Kidney (tissue), 14 donors: ENCODE measurements around the gene PDE4D. TPM values are rescaled to one million over a fixed set of nuclear protein-coding genes. Genes with fewer than 3 reads are reported as not detected.

ENCODE experiments used
- DNase-seq, 5 donors: peaks; one replicate each; pipeline ENCODE4 v3.0.0-alpha.2; 2013 to 2020
- FAIRE-seq: peaks from 2 replicates; lab custom pipeline; 2012; peaks lifted over from hg19 to GRCh38; lab: Jason Lieb, UNC
- H3K27ac ChIP-seq, 2 donors: one replicate each; pipeline ENCODE4 v1.7.0; 2013; ENCODE audit warnings: low read depth in 2 of 2, low read length in 2 of 2, inconsistent platforms in 1 of 2
- H3K27me3 ChIP-seq: one replicate; pipeline ENCODE4 v1.7.1; 2013; ENCODE audit warnings: low read length, inconsistent platforms; ENCODE audit not compliant: control insufficient read depth, insufficient read depth
- H3K36me3 ChIP-seq, 3 donors: one replicate each; pipeline versions ENCODE4 v1.7.0 to v1.7.1; 2013; ENCODE audit warnings: low read length in 3 of 3, control low read depth in 1 of 3, inconsistent platforms in 1 of 3; ENCODE audit not compliant: insufficient read depth in 3 of 3, control insufficient read depth in 2 of 3
- H3K4me1 ChIP-seq, 3 donors: one replicate each; pipeline versions ENCODE4 v1.7.0 to v1.7.1; 2013; ENCODE audit warnings: low read length in 3 of 3, inconsistent platforms in 1 of 3, low read depth in 1 of 3; ENCODE audit not compliant: control insufficient read depth in 2 of 3, insufficient read depth in 2 of 3
- H3K4me3 ChIP-seq, 3 donors: one replicate each; pipeline versions ENCODE4 v1.7.0 to v1.8.1; 2013; ENCODE audit warnings: low read length in 3 of 3, control low read depth in 1 of 3, inconsistent platforms in 1 of 3
- H3K9ac ChIP-seq, 3 donors: one replicate each; pipeline versions ENCODE4 v1.7.0 to v1.7.1; 2013; ENCODE audit warnings: low read length in 3 of 3, control low read depth in 1 of 3, inconsistent platforms in 1 of 3
- H3K9me3 ChIP-seq, 3 donors: one replicate each; pipeline versions ENCODE4 v1.7.0 to v1.7.1; 2013; ENCODE audit warnings: low read length in 3 of 3, control low read depth in 1 of 3, inconsistent platforms in 1 of 3; ENCODE audit not compliant: control insufficient read depth in 2 of 3, insufficient read depth in 1 of 3
- intact Hi-C: fragments of 100-400 bp; cut with DNase I; formaldehyde crosslinking; loops from one replicate; pipeline ENCODE4 v1.11.1; 2022
- polyA plus RNA-seq: library from polyadenylated mRNA; stranded (reverse); fragments of 350-450 nt; fragmentation: Illumina TruSeq; extraction: RNeasy Lipid Tissue Mini Kit (QIAGEN cat#74804); gene quantifications from one replicate; pipeline ENCODE4 v1.2.3, GENCODE V29; 2014; ENCODE audit warnings: low read depth, low replicate concordance; ENCODE audit not compliant: insufficient read depth
- total RNA-seq: library from RNA; stranded (reverse); fragmentation: NEBNext Ultra II Directional; extraction: Animal tissue kit (Norgen Biotek cat#: 25700); gene quantifications from one replicate; pipeline ENCODE4 v1.2.1, GENCODE V29; 2021
- TF ChIP-seq, protein P1 (sequence below): IDR thresholded peaks from 3 replicates; pipeline ENCODE4 v1.5.1; 2012; ENCODE audit warnings: mild to moderate bottlenecking, moderate library complexity, borderline replicate concordance; ENCODE audit not compliant: insufficient read depth; ENCODE audit errors: extremely low read depth
- donor health status: control.
- donor health status: control.
- donor health status: control.
- donor health status: control.
- donor health status: control.
- donor health status: DM: yes; HTN: yes; CAD: no.
- donor health status: Normal renal cell carcinoma (clear cell type).

Gene PDE4D
- total and polyA plus RNA-seq, 2 donors from 2014 or later, result 9.2 to 78.9 TPM

DNA sequence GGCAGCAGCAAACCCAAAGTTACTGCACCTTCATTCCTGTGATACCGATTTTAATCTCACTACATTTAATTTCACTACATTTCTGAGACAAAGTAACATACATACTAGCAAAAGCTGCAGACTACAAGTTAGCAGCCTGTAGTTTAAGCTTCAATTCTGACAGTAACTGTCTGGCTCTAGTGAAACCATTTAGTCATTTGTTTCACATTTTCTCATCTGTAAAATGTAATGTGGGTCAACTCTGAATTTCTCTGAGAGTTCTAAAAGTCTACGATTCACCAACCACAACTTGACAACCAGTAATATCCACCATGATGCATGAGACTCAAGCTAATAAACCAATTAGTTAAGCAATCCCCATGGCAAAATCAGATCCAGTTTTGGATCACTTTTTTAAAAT, 408.9 kb downstream of the PDE4D start:
- H3K27me3 ChIP-seq, result no peaks in the 10 kb centered on the region
- H3K4me3 ChIP-seq, result no peak overlapping the region
- H3K36me3 ChIP-seq, result no peaks in the 10 kb centered on the region
- H3K9ac ChIP-seq, result no peak overlapping the region
- no peaks in the 10 kb centered on the region for H3K9me3 ChIP-seq
- FAIRE-seq, result no peak
- TF ChIP-seq, protein P1, sequence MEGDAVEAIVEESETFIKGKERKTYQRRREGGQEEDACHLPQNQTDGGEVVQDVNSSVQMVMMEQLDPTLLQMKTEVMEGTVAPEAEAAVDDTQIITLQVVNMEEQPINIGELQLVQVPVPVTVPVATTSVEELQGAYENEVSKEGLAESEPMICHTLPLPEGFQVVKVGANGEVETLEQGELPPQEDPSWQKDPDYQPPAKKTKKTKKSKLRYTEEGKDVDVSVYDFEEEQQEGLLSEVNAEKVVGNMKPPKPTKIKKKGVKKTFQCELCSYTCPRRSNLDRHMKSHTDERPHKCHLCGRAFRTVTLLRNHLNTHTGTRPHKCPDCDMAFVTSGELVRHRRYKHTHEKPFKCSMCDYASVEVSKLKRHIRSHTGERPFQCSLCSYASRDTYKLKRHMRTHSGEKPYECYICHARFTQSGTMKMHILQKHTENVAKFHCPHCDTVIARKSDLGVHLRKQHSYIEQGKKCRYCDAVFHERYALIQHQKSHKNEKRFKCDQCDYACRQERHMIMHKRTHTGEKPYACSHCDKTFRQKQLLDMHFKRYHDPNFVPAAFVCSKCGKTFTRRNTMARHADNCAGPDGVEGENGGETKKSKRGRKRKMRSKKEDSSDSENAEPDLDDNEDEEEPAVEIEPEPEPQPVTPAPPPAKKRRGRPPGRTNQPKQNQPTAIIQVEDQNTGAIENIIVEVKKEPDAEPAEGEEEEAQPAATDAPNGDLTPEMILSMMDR, result no peak
- H3K4me1 ChIP-seq, result peaks cover 2 to 17% (median 15%) of the 10 kb centered on the region in 3 donors
- no peak for DNase-seq
- H3K27ac ChIP-seq, result no peak overlapping the region
- intact Hi-C loops, result no loop called here

DNA sequence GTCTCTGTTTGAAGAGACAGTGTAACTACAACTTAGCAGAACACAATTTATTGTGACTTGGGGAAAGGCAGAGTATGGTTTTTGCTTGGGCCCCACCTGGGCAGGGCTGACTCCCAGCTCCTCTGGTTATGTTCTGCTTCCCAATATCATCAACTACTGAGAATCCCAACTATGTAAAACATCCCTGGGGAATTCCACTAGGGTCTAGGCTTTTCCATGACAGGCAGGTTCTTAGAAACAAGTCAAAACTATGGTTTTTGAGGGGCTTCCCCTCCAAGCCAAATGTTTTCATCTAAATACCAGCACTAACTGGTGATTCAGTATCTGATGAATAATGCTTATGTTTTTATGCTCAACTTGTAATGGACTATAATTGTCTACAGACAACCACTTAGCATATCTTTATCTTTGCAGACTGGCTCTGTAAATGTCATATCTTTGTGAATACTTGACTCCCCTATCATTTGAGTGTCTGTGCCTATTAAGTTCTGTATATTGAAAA, 409.5 kb downstream of the PDE4D start:
- Histone ChIP-seq H3K9ac (no peak overlapping the region), H3K9me3 (no peaks in the 10 kb centered on the region), H3K36me3 (no peaks in the 10 kb centered on the region), H3K27me3 (no peaks in the 10 kb centered on the region), H3K4me1 (peaks cover 2 to 17% (median 15%) of the 10 kb centered on the region in 3 donors), H3K4me3 (no peak overlapping the region), H3K27ac (no peak overlapping the region)
- intact Hi-C loops, result no loop called here
- TF ChIP-seq, protein P1, result no peak
- FAIRE-seq, result no peak
- DNase-seq, result no peak

DNA sequence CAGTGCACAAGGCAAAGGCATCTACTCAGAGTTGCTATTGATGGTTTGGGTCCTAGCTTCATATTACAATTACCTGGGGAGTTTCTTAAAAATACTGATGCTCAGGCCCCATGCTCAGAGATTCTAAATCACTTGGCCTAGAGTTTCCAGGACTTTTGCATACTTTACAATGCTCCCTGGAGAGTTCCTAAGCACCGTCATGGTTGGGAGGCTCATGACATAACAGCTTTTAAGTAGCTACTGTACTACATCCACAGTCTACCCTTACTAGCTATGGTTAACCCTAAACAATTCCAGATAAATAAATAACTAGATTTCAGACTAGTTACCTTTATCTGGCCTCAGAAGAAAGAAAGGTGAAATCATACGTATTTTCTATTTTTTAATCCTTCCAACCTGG, 414.4 kb downstream of the PDE4D start:
- DNase-seq, result peak in 1 of 5 donors; percentile 50
- no peak overlapping the region for H3K9ac ChIP-seq
- H3K36me3 ChIP-seq, result no peaks in the 10 kb centered on the region
- no peaks in the 10 kb centered on the region for H3K9me3 ChIP-seq
- TF ChIP-seq, protein P1, result no peak
- H3K4me3 ChIP-seq, result no peak overlapping the region
- intact Hi-C loops, result no loop called here
- H3K4me1 ChIP-seq, result peaks cover 0 to 6% (median 0%) of the 10 kb centered on the region in 3 donors
- no peak overlapping the region for H3K27ac ChIP-seq
- FAIRE-seq, result no peak
- no peaks in the 10 kb centered on the region for H3K27me3 ChIP-seq

DNA sequence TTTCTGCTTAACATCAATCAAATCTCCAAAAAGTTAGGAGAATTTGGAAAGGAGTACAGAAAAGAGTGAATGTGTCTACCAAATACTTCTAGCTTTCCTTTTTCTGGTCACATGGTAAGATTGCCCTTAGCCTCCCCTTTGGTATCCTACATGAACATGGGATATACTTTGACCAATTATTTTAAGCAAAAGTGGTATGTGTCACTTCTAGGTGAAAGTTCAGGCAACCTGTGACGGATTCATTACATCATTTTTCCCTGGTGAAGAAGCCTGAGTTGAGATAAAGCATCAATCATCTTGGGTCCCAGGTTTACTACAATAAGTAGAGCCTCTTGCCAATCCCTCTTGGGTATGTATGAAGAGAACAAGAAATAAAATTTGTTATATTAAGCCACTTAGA, 419.2 kb downstream of the PDE4D start:
- Histone ChIP-seq H3K4me1 (peaks cover 0 to 5% (median 4%) of the 10 kb centered on the region in 3 donors), H3K36me3 (no peaks in the 10 kb centered on the region), H3K27ac (no peak overlapping the region), H3K9ac (no peak overlapping the region), H3K9me3 (no peaks in the 10 kb centered on the region), H3K4me3 (no peak overlapping the region), H3K27me3 (no peaks in the 10 kb centered on the region)
- intact Hi-C loops, result no loop called here
- DNase-seq (no peak), FAIRE-seq (no peak)
- TF ChIP-seq, protein P1, result no peak
